HepG2 (cell line): ENCODE data around the gene MAPK8IP1. TPM values are rescaled to one million over a fixed set of nuclear protein-coding genes. Genes with fewer than 3 reads are reported as not detected.

Source experiments
- ATAC-seq: fragments of 200-7000 bp; cut with Tn5 transposase; 3 replicates; pipeline ENCODE4 v1.9.1; 2020; ENCODE audit warnings: mild to moderate bottlenecking, moderate library complexity
- BruUV-seq: library from RNA; stranded (reverse); fragments of 400-500 nt; replicated peaks from 2 replicates; lab custom pipeline; 2021; lab: Mats Ljungman, UMichigan
- CTCF ChIA-PET: fragments of 300-600 bp; formaldehyde crosslinking; extraction: SDS; loops from one replicate; lab custom pipeline; 2021; ENCODE audit warnings: low total read pairs, inconsistent platforms, low intra/inter-chr PET ratio; lab: Yijun Ruan, JAX
- POLR2A ChIA-PET: fragments of 350-600 bp; sonication (Branson Sonifier 250); formaldehyde crosslinking; loops from one replicate; lab custom pipeline; 2020; ENCODE audit warnings: antibody characterized with exemption, inconsistent platforms; lab: Yijun Ruan, JAX
- DNase-seq: peaks from one replicate; pipeline ENCODE4 v3.0.0-alpha.2; 2015; ENCODE audit warnings: low spot score
- FAIRE-seq: peaks from 3 replicates; lab custom pipeline; 2011; peaks lifted over from hg19 to GRCh38; lab: Jason Lieb, UNC
- H2AFZ ChIP-seq: one replicate; pipeline ENCODE4 v1.6.1; 2011; ENCODE audit warnings: low read length, inconsistent platforms
- H3K27ac ChIP-seq: fragments of 300-600 bp; 3 replicates; pipeline ENCODE4 v1.8.0; 2011; ENCODE audit warnings: mixed run types, mild to moderate bottlenecking, mixed read lengths, low read length, inconsistent platforms; ENCODE audit not compliant: insufficient read depth; ENCODE audit errors: extremely low read length
- H3K27me3 ChIP-seq, 2 experiments: fragments of 200-600 bp in 1 of 2; 2 replicates in 1 of 2; 3 replicates in 1 of 2; pipeline versions ENCODE4 v1.6.0 to v1.8.0; 2011; ENCODE audit warnings: low read length in 2 of 2, mild to moderate bottlenecking in 2 of 2, moderate library complexity in 2 of 2, inconsistent platforms in 1 of 2; ENCODE audit not compliant: insufficient read depth in 2 of 2, control insufficient read depth in 1 of 2
- H3K36me3 ChIP-seq, 2 experiments: fragments of 200-600 bp in 1 of 2; replicated peaks in 1 of 2; 2 replicates in 1 of 2; 3 replicates in 1 of 2; pipeline versions ENCODE4 v1.5.1 to v1.8.0; 2011; ENCODE audit warnings: low read length in 2 of 2, inconsistent platforms in 1 of 2; ENCODE audit not compliant: insufficient read depth in 2 of 2, control insufficient read depth in 1 of 2
- H3K4me1 ChIP-seq: 2 replicates; pipeline ENCODE4 v1.5.1; 2012; ENCODE audit warnings: low read length, inconsistent platforms; ENCODE audit not compliant: insufficient read depth
- H3K4me2 ChIP-seq: 2 replicates; pipeline ENCODE4 v1.6.0; 2011; ENCODE audit warnings: low read depth, low read length, inconsistent platforms
- H3K4me3 ChIP-seq, 3 experiments: fragments of 200-600 bp in 1 of 3; sonication (generic), shearing (Covaris generic) in 1 of 3; replicated peaks in 1 of 3; 2 replicates each; pipeline ENCODE4 v1.5.1; 2011 to 2016; ENCODE audit warnings: low read length in 3 of 3, inconsistent platforms in 2 of 3, low read depth in 2 of 3, mild to moderate bottlenecking in 2 of 3, control low read depth in 1 of 3, mixed read lengths in 1 of 3; ENCODE audit not compliant: insufficient read depth in 1 of 3
- H3K79me2 ChIP-seq: one replicate; pipeline ENCODE4 v1.6.1; 2011; ENCODE audit warnings: low read length, inconsistent platforms; ENCODE audit not compliant: insufficient read depth
- H3K9ac ChIP-seq: 2 replicates; pipeline ENCODE4 v1.6.0; 2011; ENCODE audit warnings: mild to moderate bottlenecking, low read depth, low read length, inconsistent platforms; ENCODE audit not compliant: insufficient read depth
- H3K9me3 ChIP-seq: 2 replicates; pipeline ENCODE4 v1.5.1; 2012; ENCODE audit warnings: mild to moderate bottlenecking, low read length
- H4K20me1 ChIP-seq: 2 replicates; pipeline ENCODE4 v1.6.0; 2011; ENCODE audit warnings: inconsistent platforms, mild to moderate bottlenecking, low read length, moderate library complexity; ENCODE audit not compliant: insufficient read depth
- ASH2L ChIP-seq: fragments of 300-600, 200-600 bp; sonication (generic); IDR thresholded peaks from 2 replicates; pipeline ENCODE4 v1.7.0; 2017; ENCODE audit warnings: low read depth, mild to moderate bottlenecking, moderate library complexity, mixed read lengths, low read length; ENCODE audit not compliant: insufficient read length
- BRD4 ChIP-seq: sonication (generic); formaldehyde crosslinking; IDR thresholded peaks from 2 replicates; pipeline ENCODE4 v1.4.0; 2020; ENCODE audit warnings: missing genetic modification reagents
- ESRRA ChIP-seq: sonication (generic); formaldehyde crosslinking; IDR thresholded peaks from 2 replicates; pipeline ENCODE4 v1.5.1; 2020; ENCODE audit warnings: mild to moderate bottlenecking, low read depth, missing genetic modification reagents
- LRRFIP1 ChIP-seq: sonication (generic); formaldehyde crosslinking; conservative IDR thresholded peaks from 2 replicates; pipeline ENCODE4 v1.4.0; 2020; ENCODE audit warnings: missing genetic modification reagents
- MAFF ChIP-seq: IDR thresholded peaks from 2 replicates; pipeline ENCODE4 v1.6.1; 2011; ENCODE audit warnings: low read depth, low read length, improper control_type of control experiment
- ZNF205 ChIP-seq: IDR thresholded peaks from 2 replicates; pipeline ENCODE4 v1.6.1; 2018; ENCODE audit warnings: missing biosample characterization, missing genetic modification reagents
- ZNF709 ChIP-seq: sonication (generic); formaldehyde crosslinking; IDR thresholded peaks from 2 replicates; pipeline ENCODE4 v1.5.0; 2020; ENCODE audit warnings: mild to moderate bottlenecking, missing genetic modification reagents
- WGBS: methylation state at CpG from one replicate; pipeline ENCODE4 v1.1.6; 2017; ENCODE audit warnings: low lambda C conversion rate; 5-methylcytosine and 5-hydroxymethylcytosine counted together
- in situ Hi-C: cut with HindIII; loops from 2 replicates; pipeline ENCODE4 v1.10.0; 2017; ENCODE audit warnings: low pct_unique_long_range_greater_than_20kb; ENCODE audit not compliant: extremely low pct_ligation_motif_present
- intact Hi-C: fragments of 100-400 bp; cut with micrococcal nuclease; formaldehyde crosslinking; loops from one replicate; pipeline ENCODE4 v1.10.0; 2022; ENCODE audit not compliant: unreplicated experiment
- polyA plus RNA-seq, 8 experiments: library from polyadenylated mRNA; depleted of rRNA in 3 of 8; stranded (reverse) in 7 of 8; unstranded in 1 of 8; fragments of >200 nt; fragmentation: Illumina TruSeq in 4 of 8; extraction: Trizol in 4 of 8; gene quantifications; 2 replicates each; pipeline versions ENCODE4 v1.2.1 to v1.2.3, GENCODE V29; 2011 to 2016; ENCODE audit warnings: low read depth in 4 of 8, missing spikeins in 1 of 8, mixed read lengths in 1 of 8; ENCODE audit not compliant: insufficient read depth in 1 of 8
- total RNA-seq, 5 experiments: library from RNA; depleted of rRNA; stranded (reverse); fragments of >200 nt; fragmentation: Illumina TruSeq; extraction: Trizol; gene quantifications; 2 replicates each; pipeline ENCODE4 v1.2.3, GENCODE V29; 2016; ENCODE audit warnings: low read depth in 1 of 5

Gene MAPK8IP1
- total and polyA plus RNA-seq, 2 of the 13 experiments (the other 11 are each of a cell fraction or from before 2014, with no cell fraction given): 2.2 to 4.2 TPM

DNA sequence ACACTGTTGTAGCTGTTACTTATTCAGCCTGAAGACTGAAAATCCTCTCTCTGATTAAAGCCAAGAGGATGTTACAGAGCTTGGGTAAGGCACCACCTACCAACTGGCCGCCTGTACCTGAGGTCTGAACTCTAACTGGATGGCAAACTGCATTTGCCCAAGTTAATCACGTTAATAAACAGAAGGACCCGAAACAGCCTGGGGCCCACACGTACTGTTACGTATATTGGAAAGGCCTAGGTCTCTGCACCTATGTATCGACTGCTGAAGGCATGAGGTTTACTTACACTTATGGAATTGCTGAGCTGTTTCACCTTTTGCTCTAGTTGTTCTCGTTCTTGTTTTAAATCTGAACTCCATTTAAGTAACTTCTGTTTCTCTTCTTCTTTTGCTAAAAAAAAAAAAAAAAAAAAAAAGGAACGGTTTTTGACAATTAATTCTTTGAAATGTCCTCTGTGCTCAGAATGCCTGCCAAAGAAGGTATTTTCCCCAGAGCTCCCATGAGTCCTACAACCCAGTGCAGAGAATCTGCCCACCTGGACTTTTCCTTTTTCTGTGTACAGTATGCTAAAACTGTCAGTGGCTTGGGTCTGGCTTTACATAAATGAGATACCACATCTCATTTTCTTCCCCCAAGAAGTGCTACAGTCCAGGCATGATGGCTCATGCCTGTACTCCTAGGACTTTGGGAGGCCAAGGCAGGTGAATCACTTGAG, 50.1 kb downstream of the MAPK8IP1 start (continued):
- TF ChIP-seq LRRFIP1 (CRISPR knock-in tag) (no peak), ZNF709 (CRISPR knock-in tag) (no peak), MAFF (no peak), ESRRA (CRISPR knock-in tag) (no peak), ASH2L (no peak), ZNF205 (no peak)

DNA sequence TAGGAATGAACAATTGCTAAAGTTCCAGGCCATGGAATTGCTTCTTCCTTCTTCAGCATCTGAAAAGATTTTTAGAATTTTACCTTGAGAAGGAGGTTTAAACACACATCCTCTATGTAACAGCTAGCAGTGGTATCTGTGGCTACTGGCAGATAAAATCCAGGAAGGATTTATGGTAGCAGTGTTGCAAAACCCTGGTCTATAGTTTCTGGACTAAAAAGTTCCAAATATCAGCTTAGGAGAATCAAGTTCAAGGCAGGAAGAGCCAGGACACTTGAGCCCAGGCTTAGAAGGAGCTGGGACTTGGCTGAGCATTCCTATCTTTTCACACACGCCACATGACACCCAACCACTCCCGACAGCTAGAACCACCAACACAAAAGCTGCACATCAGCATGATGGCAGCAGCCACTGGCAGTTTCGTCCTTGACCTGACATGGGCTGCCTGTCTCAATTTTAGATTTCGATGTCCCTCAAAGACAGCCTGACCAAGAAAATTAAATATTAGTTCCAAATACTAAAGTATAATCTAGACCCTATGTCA, 51.1 kb downstream of the MAPK8IP1 start:
- Histone ChIP-seq H3K9ac (no peak overlapping the region), H4K20me1 (no peaks in the 10 kb centered on the region), H3K36me3 (peaks cover 9 to 34% of the 10 kb centered on the region in 2 experiments; a peak in 4 of 5 replicates), H3K9me3 (no peaks in the 10 kb centered on the region), H3K4me3 (no peak overlapping the region), H2AFZ (no peak overlapping the region), H3K79me2 (no peaks in the 10 kb centered on the region), H3K4me2 (no peak overlapping the region), H3K27me3 (no peaks in the 10 kb centered on the region), H3K4me1 (peaks cover 12% of the 10 kb centered on the region; the same call in 1 of the 2 replicates), H3K27ac (no peak overlapping the region)
- ChIA-PET POLR2A (no interaction called here), CTCF (no interaction called here)
- 97% methylated on average over 4 of the region's 4 CpGs for WGBS
- intact Hi-C loops: no loop called here
- DNase-seq: no peak
- BruUV-seq: no TSS peak
- in situ Hi-C loops: no loop called here
- FAIRE-seq: no peak
- TF ChIP-seq BRD4: no peak
- ATAC-seq: no peak
